ENCODE data around the gene CHSY3.

GRCh38 chr5:129945774-129946270 lies 41.6 kb downstream of the CHSY3 start:
- TF ChIP-seq POLR2A (IDR thresholded peaks at IDR 0.05) (no peak), POLR2AphosphoS5 (IDR thresholded peaks at IDR 0.05) (no peak), CTCF (IDR thresholded peaks at IDR 0.05) (no peak), EP300 (IDR thresholded peaks at IDR 0.05) (no peak)

Measured in suprapubic skin (tissue), 4 donors.